ENCODE data around the gene KRTAP4-5. TPM values are rescaled to one million over a fixed set of nuclear protein-coding genes. Genes with fewer than 3 reads are reported as not detected.
A peak's percentile ranks its signal among the peaks of the same experiment; 100 is the strongest.
"Not testable (repeated sequence)": the region's sequence is repeated elsewhere in the genome, so short reads cannot be mapped to it uniquely, and the experiment has no call there.

The KRTAP4-5 gene
- total RNA-seq, 1 donor from 2014 or later: not detected

- Mint-ChIP-seq H3K4me3 (no peak overlapping the region), H3K9me3 (no peaks in the 10 kb centered on the region), H3K27me3 (ENCODE audit: low read depth) (no peaks in the 10 kb centered on the region), H3K36me3 (no peaks in the 10 kb centered on the region), H3K4me1 (peaks cover 28% of the 10 kb centered on the region), H3K27ac (peak overlapping the region; percentile 26)
- no peak for DNase-seq (ENCODE audit: low spot score in 2 of 2, unreplicated experiment in 2 of 2)
- TF ChIP-seq, protein P1, sequence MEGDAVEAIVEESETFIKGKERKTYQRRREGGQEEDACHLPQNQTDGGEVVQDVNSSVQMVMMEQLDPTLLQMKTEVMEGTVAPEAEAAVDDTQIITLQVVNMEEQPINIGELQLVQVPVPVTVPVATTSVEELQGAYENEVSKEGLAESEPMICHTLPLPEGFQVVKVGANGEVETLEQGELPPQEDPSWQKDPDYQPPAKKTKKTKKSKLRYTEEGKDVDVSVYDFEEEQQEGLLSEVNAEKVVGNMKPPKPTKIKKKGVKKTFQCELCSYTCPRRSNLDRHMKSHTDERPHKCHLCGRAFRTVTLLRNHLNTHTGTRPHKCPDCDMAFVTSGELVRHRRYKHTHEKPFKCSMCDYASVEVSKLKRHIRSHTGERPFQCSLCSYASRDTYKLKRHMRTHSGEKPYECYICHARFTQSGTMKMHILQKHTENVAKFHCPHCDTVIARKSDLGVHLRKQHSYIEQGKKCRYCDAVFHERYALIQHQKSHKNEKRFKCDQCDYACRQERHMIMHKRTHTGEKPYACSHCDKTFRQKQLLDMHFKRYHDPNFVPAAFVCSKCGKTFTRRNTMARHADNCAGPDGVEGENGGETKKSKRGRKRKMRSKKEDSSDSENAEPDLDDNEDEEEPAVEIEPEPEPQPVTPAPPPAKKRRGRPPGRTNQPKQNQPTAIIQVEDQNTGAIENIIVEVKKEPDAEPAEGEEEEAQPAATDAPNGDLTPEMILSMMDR (IDR thresholded peaks at IDR 0.05; ENCODE audit: unreplicated experiment): no peak
Observed at GRCh38 chr17:41103896-41104295, 45.7 kb downstream of the KRTAP4-5 start.

GRCh38 chr17:41101586-41102259 is 47.9 kb downstream of the KRTAP4-5 start, which contains the start of gene KRTAP4-16:
Gene KRTAP4-16 (minus strand): TSS chr17:41102209. CDS start chr17:41102209, 0 bp downstream.
- Mint-ChIP-seq H3K36me3 (no peaks in the 10 kb centered on the region), H3K4me3 (no peak within 1 kb of the TSS), H3K27me3 (ENCODE audit: low read depth) (peaks cover 6% of the 10 kb centered on the region), H3K4me1 (peaks cover 41% of the 10 kb centered on the region), H3K27ac (no peak within 1 kb of the TSS), H3K9me3 (no peaks in the 10 kb centered on the region)
- DNase-seq (ENCODE audit: low spot score in 2 of 2, unreplicated experiment in 2 of 2): no peak
- TF ChIP-seq, protein P1 (IDR thresholded peaks at IDR 0.05; ENCODE audit: unreplicated experiment): no peak

DNA sequence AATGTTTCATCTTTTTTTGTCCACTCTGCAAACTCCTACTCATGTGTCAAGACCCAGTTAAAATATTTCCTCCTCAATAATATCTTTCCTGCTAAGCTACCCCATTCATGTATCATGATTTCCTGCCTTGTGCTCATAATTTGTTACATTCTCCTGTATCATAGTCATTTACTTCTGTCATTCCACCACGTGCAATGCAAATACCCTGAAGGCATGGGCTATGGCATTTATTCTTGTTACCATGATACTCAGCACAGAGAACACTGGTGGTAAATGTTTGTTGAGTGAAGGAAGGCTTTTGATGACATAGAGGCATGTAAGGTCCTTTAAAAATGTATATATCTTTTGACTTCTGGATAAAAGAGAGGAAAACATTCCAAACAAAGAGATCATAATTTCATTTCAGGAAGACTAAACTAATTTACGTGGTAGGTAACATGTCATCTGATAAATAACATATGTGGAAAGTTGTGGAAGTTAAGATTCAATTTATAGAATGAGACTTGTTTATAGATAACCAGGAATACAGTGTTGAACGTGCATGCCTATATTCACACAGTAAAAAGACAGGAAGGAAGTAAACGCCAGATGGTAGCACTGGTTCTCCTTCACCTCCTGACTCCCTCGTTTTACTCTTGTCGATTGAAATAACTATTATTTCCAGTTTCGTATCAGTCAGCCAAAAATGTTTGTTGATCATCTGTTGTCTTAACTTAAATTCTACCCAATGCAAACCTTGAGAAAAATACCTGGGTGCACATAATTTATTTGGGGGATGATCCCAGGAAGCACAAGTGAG is 49.7 kb downstream of the KRTAP4-5 start:
- H3K4me3 Mint-ChIP-seq; DNase-seq (ENCODE audit: low spot score in 2 of 2, unreplicated experiment in 2 of 2); H3K9me3 Mint-ChIP-seq; H3K36me3 Mint-ChIP-seq; H3K27me3 Mint-ChIP-seq (ENCODE audit: low read depth): not testable (repeated sequence)
- H3K27ac Mint-ChIP-seq: peak overlapping the region; percentile 83
- H3K4me1 Mint-ChIP-seq: peaks cover 51% of the 10 kb centered on the region

Other genes with a start within 250 kb of the KRTAP4-5 start
- 2.3 to 2.8 TPM (median 2.6 TPM) in 3 replicates for gene KRT23, start 212.2 kb downstream of the KRTAP4-5 start, total RNA-seq
- not detected in 3 replicates for gene KRT39, start 182.9 kb downstream of the KRTAP4-5 start, total RNA-seq
- 0.16 TPM in 1 of 3 replicates, not detected in the others for gene KRT40, start 165.5 kb downstream of the KRTAP4-5 start, total RNA-seq
- not detected in 3 replicates for gene KRTAP3-3, start 155.7 kb downstream of the KRTAP4-5 start, total RNA-seq
- not detected in 3 replicates for gene KRTAP3-2, start 149.9 kb downstream of the KRTAP4-5 start, total RNA-seq
- gene KRTAP3-1, start 140.7 kb downstream of the KRTAP4-5 start, total RNA-seq: 0.41 to 1.3 TPM (median 0.95 TPM) in 3 replicates
- not detected in 3 replicates for gene KRTAP1-5, start 122.6 kb downstream of the KRTAP4-5 start, total RNA-seq
- not detected in 3 replicates for gene KRTAP1-4, start 119.6 kb downstream of the KRTAP4-5 start, total RNA-seq
- not detected in 3 replicates for gene KRTAP1-3, start 115.0 kb downstream of the KRTAP4-5 start, total RNA-seq
- not detected in 3 replicates for gene KRTAP1-1, start 108.4 kb downstream of the KRTAP4-5 start, total RNA-seq
- not detected in 3 replicates for gene KRTAP2-1, start 102.5 kb downstream of the KRTAP4-5 start, total RNA-seq
- gene KRTAP2-2, start 94.6 kb downstream of the KRTAP4-5 start, total RNA-seq: not detected in 3 replicates
- 0.45 to 0.91 TPM (median 0.69 TPM) in 3 replicates for gene KRTAP2-3, start 89.7 kb downstream of the KRTAP4-5 start, total RNA-seq
- gene KRTAP2-4, start 83.9 kb downstream of the KRTAP4-5 start, total RNA-seq: not detected in 3 replicates
- not detected in 3 replicates for gene KRTAP4-7, start 65.7 kb downstream of the KRTAP4-5 start, total RNA-seq
- gene KRTAP4-8, start 51.7 kb downstream of the KRTAP4-5 start, total RNA-seq: not detected in 3 replicates
- gene KRTAP4-16, start 47.6 kb downstream of the KRTAP4-5 start, total RNA-seq: not detected in 3 replicates
- not detected in 3 replicates for gene KRTAP4-9, start 44.4 kb downstream of the KRTAP4-5 start, total RNA-seq
- not detected in 3 replicates for gene KRTAP4-11, start 31.5 kb downstream of the KRTAP4-5 start, total RNA-seq
- gene KRTAP4-12, start 25.6 kb downstream of the KRTAP4-5 start, total RNA-seq: not detected in 3 replicates
- gene KRTAP4-6, start 9.3 kb downstream of the KRTAP4-5 start, total RNA-seq: not detected in 3 replicates
- not detected in 3 replicates for gene KRTAP4-4, start 10.9 kb upstream of the KRTAP4-5 start, total RNA-seq
- not detected in 3 replicates for gene KRTAP4-3, start 18.4 kb upstream of the KRTAP4-5 start, total RNA-seq
- gene KRTAP4-2, start 28.4 kb upstream of the KRTAP4-5 start, total RNA-seq: not detected in 3 replicates
- gene KRTAP4-1, start 35.1 kb upstream of the KRTAP4-5 start, total RNA-seq: not detected in 3 replicates
- not detected in 3 replicates for gene KRTAP9-1, start 40.1 kb upstream of the KRTAP4-5 start, total RNA-seq
- not detected in 3 replicates for gene KRTAP9-2, start 76.8 kb upstream of the KRTAP4-5 start, total RNA-seq
- not detected in 3 replicates for gene KRTAP9-3, start 82.6 kb upstream of the KRTAP4-5 start, total RNA-seq
- gene KRTAP9-8, start 88.2 kb upstream of the KRTAP4-5 start, total RNA-seq: not detected in 3 replicates
- not detected in 3 replicates for gene KRTAP9-4, start 99.9 kb upstream of the KRTAP4-5 start, total RNA-seq
- gene KRTAP9-9, start 105.6 kb upstream of the KRTAP4-5 start, total RNA-seq: not detected in 3 replicates
- not detected in 3 replicates for gene KRTAP9-6, start 115.6 kb upstream of the KRTAP4-5 start, total RNA-seq
- gene KRTAP9-7, start 125.9 kb upstream of the KRTAP4-5 start, total RNA-seq: not detected in 3 replicates
- gene KRTAP29-1, start 153.0 kb upstream of the KRTAP4-5 start, total RNA-seq: not detected in 3 replicates
- not detected in 3 replicates for gene KRTAP16-1, start 159.5 kb upstream of the KRTAP4-5 start, total RNA-seq
- not detected in 3 replicates for gene KRTAP17-1, start 165.9 kb upstream of the KRTAP4-5 start, total RNA-seq
- not detected in 3 replicates for gene KRT33A, start 201.0 kb upstream of the KRTAP4-5 start, total RNA-seq
- gene KRT33B, start 220.0 kb upstream of the KRTAP4-5 start, total RNA-seq: not detected in 3 replicates
- not detected in 3 replicates for gene KRT34, start 232.5 kb upstream of the KRTAP4-5 start, total RNA-seq
- gene KRT31, start 247.8 kb upstream of the KRTAP4-5 start, total RNA-seq: not detected in 3 replicates